OCI-LY7 (cell line): ENCODE measurements around the gene KCNIP3. TPM values are rescaled to one million over a fixed set of nuclear protein-coding genes. Genes with fewer than 3 reads are reported as not detected.

Source experiments
- BruUV-seq: library from RNA; stranded (reverse); fragments of 400-500 nt; replicated peaks from 2 replicates; lab custom pipeline; 2021; lab: Mats Ljungman, UMichigan
- CTCF ChIA-PET: fragments of 300-600 bp; sonication (Branson Sonifier 250); formaldehyde crosslinking; loops from one replicate; lab custom pipeline; 2022; ENCODE audit warnings: antibody characterized with exemption; ENCODE audit not compliant: unreplicated experiment; lab: Charles Lee
- POLR2A ChIA-PET: fragments of 300-600 bp; sonication (Branson Sonifier 250); formaldehyde crosslinking; loops from one replicate; lab custom pipeline; 2022; ENCODE audit warnings: antibody characterized with exemption; lab: Charles Lee
- DNase-seq: peaks from one replicate; pipeline ENCODE4 v3.0.0-alpha.2; 2015; ENCODE audit warnings: low spot score
- H2AFZ ChIP-seq: fragments of 200-600 bp; sonication (generic), shearing (Covaris generic); 2 replicates; pipeline ENCODE4 v1.6.1; 2014; ENCODE audit warnings: mild to moderate bottlenecking, antibody characterized with exemption, low read length, moderate library complexity
- H3K27ac ChIP-seq: fragments of 200-600 bp; sonication (generic); 2 replicates; pipeline ENCODE4 v1.5.1; 2014; ENCODE audit warnings: mixed run types, low read depth, mild to moderate bottlenecking, moderate library complexity, low read length, inconsistent platforms; ENCODE audit not compliant: poor library complexity, severe bottlenecking
- H3K36me3 ChIP-seq: fragments of 200-600 bp; sonication (generic); 2 replicates; pipeline ENCODE4 v1.6.1; 2014; ENCODE audit warnings: mild to moderate bottlenecking, antibody characterized with exemption, low read length, moderate library complexity, mixed read lengths; ENCODE audit not compliant: insufficient read depth
- H3K4me1 ChIP-seq: fragments of 200-600 bp; sonication (generic); 2 replicates; pipeline ENCODE4 v1.5.1; 2014; ENCODE audit warnings: mild to moderate bottlenecking, low read length; ENCODE audit not compliant: insufficient read depth, poor library complexity, severe bottlenecking
- H3K4me2 ChIP-seq: fragments of 200-600 bp; sonication (generic); 2 replicates; pipeline ENCODE4 v1.6.1; 2014; ENCODE audit warnings: mild to moderate bottlenecking, low read length
- H3K4me3 ChIP-seq: fragments of 200-600 bp; sonication (generic); 2 replicates; pipeline ENCODE4 v1.5.1; 2014; ENCODE audit warnings: mild to moderate bottlenecking, low read depth, low read length; ENCODE audit not compliant: poor library complexity, severe bottlenecking
- H3K79me2 ChIP-seq: fragments of 200-600 bp; sonication (generic); 2 replicates; pipeline ENCODE4 v1.6.1; 2016; ENCODE audit warnings: low read depth, mild to moderate bottlenecking, low read length, moderate library complexity, mixed read lengths; ENCODE audit not compliant: insufficient read depth
- H3K9me2 ChIP-seq: fragments of 200-600 bp; sonication (generic); 2 replicates; pipeline ENCODE4 v1.6.1; 2016; ENCODE audit warnings: mild to moderate bottlenecking, low read length, mixed read lengths; ENCODE audit not compliant: insufficient read depth
- H3K9me3 ChIP-seq: fragments of 200-600 bp; sonication (generic); 2 replicates; pipeline ENCODE4 v1.6.1; 2014; ENCODE audit warnings: mild to moderate bottlenecking, mixed run types, low read length, mixed read lengths
- H4K20me1 ChIP-seq: fragments of 200-600 bp; sonication (generic); 2 replicates; pipeline ENCODE4 v1.6.1; 2014; ENCODE audit warnings: mild to moderate bottlenecking, antibody characterized with exemption, low read length, moderate library complexity, mixed read lengths; ENCODE audit not compliant: insufficient read depth
- EZH2phosphoT487 ChIP-seq: fragments of 200-600 bp; sonication (generic); IDR thresholded peaks from 2 replicates; pipeline ENCODE4 v1.6.1; 2018; ENCODE audit warnings: low read depth, borderline replicate concordance, mild to moderate bottlenecking, mixed run types, antibody characterized with exemption, low read length, moderate library complexity, mixed read lengths
- intact Hi-C: fragments of 100-400 bp; cut with micrococcal nuclease; formaldehyde crosslinking; loops from one replicate; pipeline ENCODE4 v1.10.0; 2022; ENCODE audit not compliant: unreplicated experiment
- total RNA-seq, 2 experiments: library from RNA; depleted of rRNA in 1 of 2; stranded (reverse); fragments of >200 nt in 1 of 2; shearing (Covaris generic) in 1 of 2; gene quantifications; 2 replicates each; pipeline ENCODE4 v1.2.3, GENCODE V29; 2014 to 2022
- TF ChIP-seq, protein P1 (sequence below): fragments of 200-600 bp; sonication (generic); conservative IDR thresholded peaks from 2 replicates; pipeline ENCODE4 v1.5.1; 2014; ENCODE audit warnings: mild to moderate bottlenecking, antibody characterized with exemption, low read length, moderate library complexity, mixed read lengths

KCNIP3 gene
- total RNA-seq, 2 experiments from 2014 or later = not detected

DNA sequence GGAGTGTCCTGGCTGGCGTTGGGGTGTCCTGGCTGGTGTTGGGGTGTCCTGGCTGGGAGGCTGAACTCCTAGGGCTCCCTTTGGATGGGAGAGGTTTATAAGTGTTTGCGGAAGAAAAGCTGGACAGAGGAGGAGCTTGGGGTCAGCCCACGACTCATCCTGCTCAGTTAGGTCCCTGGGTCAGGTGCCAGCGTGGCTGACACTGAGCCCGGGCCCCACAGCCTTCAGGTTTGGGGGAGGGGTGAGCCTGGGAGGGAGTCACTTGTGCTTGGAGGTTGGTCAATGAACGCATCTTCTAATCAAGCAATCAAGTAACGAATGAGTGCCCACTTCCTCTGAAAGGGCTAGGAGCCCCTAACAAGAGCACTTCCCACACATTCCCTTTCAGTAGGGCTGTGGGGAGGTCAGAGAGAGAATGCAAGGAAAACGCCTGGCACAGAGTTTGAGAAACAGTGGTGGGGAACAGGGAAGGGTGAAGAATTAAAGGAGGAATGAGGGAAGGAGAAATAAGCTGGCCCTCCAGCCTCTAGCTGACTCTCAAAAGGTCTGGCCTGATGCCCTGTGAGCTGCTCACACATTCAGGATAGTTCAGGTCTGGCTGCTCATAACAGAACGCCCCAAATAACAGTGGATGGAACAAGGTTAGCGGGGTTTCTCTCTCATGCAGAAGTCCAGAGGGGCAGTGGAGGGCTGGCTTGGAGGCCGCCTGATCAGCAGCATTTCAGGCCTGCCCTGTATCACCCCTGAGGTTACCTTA lies 670 bp downstream of the KCNIP3 start:
- H3K4me2 ChIP-seq = no peak overlapping the region
- CTCF ChIA-PET = no interaction called here

DNA sequence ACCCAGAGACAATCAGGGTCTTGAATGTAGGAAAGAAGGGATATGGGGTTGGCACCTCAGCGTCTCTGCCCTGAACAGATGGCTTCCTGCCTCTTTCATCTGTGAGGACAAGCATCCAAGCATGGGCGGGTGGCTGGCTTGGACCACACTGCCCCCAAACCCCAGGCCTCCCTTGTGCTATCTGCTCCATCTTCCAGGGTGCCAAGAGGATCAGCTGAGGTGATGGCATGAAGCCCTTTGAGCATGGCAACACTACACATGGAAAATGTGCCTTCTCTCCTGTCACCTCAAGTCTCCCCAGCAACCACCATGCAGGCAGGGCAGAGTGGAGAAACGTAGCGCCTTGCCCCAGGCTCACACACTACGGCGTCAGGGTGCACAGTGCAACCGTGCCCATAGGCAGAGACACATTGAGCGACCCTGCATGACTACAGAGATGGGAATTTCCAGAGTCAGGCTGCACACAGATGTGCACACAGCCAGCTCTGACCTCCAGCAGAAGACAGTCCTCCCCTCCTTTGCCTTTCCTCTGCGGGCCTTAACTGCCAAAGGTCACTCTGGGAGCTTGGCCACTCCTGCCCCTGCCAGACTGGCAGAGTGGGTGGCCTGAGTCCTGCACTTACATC lies 1.5 kb downstream of the KCNIP3 start:
- no peak overlapping the region for H3K27ac ChIP-seq
- H3K4me1 ChIP-seq = no peaks in the 10 kb centered on the region
- intact Hi-C loops = no loop called here
- H2AFZ ChIP-seq = no peak overlapping the region
- no peak overlapping the region for H3K4me2 ChIP-seq
- CTCF ChIA-PET = no interaction called here
- DNase-seq = no peak
- BruUV-seq = no TSS peak
- H3K9me2 ChIP-seq = no peaks in the 10 kb centered on the region
- H3K4me3 ChIP-seq = no peak overlapping the region
- TF ChIP-seq EZH2phosphoT487 = no peak
- TF ChIP-seq, protein P1, sequence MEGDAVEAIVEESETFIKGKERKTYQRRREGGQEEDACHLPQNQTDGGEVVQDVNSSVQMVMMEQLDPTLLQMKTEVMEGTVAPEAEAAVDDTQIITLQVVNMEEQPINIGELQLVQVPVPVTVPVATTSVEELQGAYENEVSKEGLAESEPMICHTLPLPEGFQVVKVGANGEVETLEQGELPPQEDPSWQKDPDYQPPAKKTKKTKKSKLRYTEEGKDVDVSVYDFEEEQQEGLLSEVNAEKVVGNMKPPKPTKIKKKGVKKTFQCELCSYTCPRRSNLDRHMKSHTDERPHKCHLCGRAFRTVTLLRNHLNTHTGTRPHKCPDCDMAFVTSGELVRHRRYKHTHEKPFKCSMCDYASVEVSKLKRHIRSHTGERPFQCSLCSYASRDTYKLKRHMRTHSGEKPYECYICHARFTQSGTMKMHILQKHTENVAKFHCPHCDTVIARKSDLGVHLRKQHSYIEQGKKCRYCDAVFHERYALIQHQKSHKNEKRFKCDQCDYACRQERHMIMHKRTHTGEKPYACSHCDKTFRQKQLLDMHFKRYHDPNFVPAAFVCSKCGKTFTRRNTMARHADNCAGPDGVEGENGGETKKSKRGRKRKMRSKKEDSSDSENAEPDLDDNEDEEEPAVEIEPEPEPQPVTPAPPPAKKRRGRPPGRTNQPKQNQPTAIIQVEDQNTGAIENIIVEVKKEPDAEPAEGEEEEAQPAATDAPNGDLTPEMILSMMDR = no peak
- H3K36me3 ChIP-seq = no peaks in the 10 kb centered on the region
- no peaks in the 10 kb centered on the region for H4K20me1 ChIP-seq
- POLR2A ChIA-PET = no interaction called here
- no peaks in the 10 kb centered on the region for H3K9me3 ChIP-seq
- H3K79me2 ChIP-seq = no peaks in the 10 kb centered on the region

More for the DNA sequence above, 670 bp downstream of the KCNIP3 start:
- no peak overlapping the region for H3K4me3 ChIP-seq
- POLR2A ChIA-PET = no interaction called here
- H3K79me2 ChIP-seq = no peaks in the 10 kb centered on the region
- intact Hi-C loops = no loop called here
- no peak overlapping the region for H3K27ac ChIP-seq
- DNase-seq = no peak
- H3K4me1 ChIP-seq = no peaks in the 10 kb centered on the region
- BruUV-seq = no TSS peak
- H3K36me3 ChIP-seq = no peaks in the 10 kb centered on the region
- no peaks in the 10 kb centered on the region for H3K9me2 ChIP-seq
- no peak overlapping the region for H2AFZ ChIP-seq
- H4K20me1 ChIP-seq = no peaks in the 10 kb centered on the region
- no peak for TF ChIP-seq EZH2phosphoT487
- TF ChIP-seq, protein P1 = no peak
- no peaks in the 10 kb centered on the region for H3K9me3 ChIP-seq

DNA sequence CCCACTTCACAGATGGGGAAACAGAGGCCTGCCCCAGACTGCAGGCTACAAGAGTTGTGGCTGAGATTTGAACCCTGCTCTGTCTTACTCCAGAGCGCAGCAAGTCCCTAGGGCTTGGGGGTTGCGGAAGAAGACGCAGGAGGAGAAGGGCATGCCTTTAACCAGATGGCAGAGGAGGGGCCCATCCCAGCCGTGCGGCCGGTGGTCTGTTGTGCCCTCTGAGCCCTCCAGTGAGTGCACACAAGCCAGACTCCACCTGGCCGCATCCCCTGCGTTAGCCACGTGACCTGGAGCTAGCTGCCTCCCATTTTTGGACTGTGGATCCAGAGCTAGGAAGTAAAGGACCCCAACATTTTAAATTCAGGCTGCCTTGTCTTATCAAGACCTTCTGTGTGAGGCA lies 2.8 kb downstream of the KCNIP3 start:
- H3K36me3 ChIP-seq = no peaks in the 10 kb centered on the region
- no peaks in the 10 kb centered on the region for H4K20me1 ChIP-seq
- BruUV-seq = no TSS peak
- no peaks in the 10 kb centered on the region for H3K9me3 ChIP-seq
- H3K79me2 ChIP-seq = no peaks in the 10 kb centered on the region
- H2AFZ ChIP-seq = no peak overlapping the region
- no peak overlapping the region for H3K4me2 ChIP-seq
- no peaks in the 10 kb centered on the region for H3K9me2 ChIP-seq
- CTCF ChIA-PET = no interaction called here
- H3K4me3 ChIP-seq = no peak overlapping the region
- intact Hi-C loops = no loop called here
- H3K27ac ChIP-seq = no peak overlapping the region
- TF ChIP-seq, protein P1 = no peak
- TF ChIP-seq EZH2phosphoT487 = no peak
- POLR2A ChIA-PET = no interaction called here
- no peak for DNase-seq
- H3K4me1 ChIP-seq = no peaks in the 10 kb centered on the region
